HPDE6-E6E7 (cell line): ENCODE data around the gene LAMA3.

Experiments used
- DNase-seq: peaks from one replicate; pipeline ENCODE4 v3.0.0; 2011; ENCODE audit warnings: missing footprints; ENCODE audit errors: extremely low spot score

LAMA3 gene

GRCh38 chr18:23875966-23876895 lies 187.0 kb downstream of the LAMA3 start:
- DNase-seq, result no peak

- no peak for DNase-seq
Measured at GRCh38 chr18:23876921-23877320, 187.7 kb downstream of the LAMA3 start.

GRCh38 chr18:23877371-23877770 lies 188.1 kb downstream of the LAMA3 start:
- no peak for DNase-seq

- DNase-seq, result no peak
Measured at GRCh38 chr18:23878336-23878900, 189.2 kb downstream of the LAMA3 start.

- DNase-seq, result no peak
Measured at GRCh38 chr18:23879126-23879525, 189.9 kb downstream of the LAMA3 start.

GRCh38 chr18:23879544-23879943 lies 190.3 kb downstream of the LAMA3 start:
- no peak for DNase-seq

- DNase-seq, result no peak
Measured at GRCh38 chr18:23879966-23880565, 190.8 kb downstream of the LAMA3 start.

GRCh38 chr18:23880931-23881617 lies 191.8 kb downstream of the LAMA3 start:
- no peak for DNase-seq

GRCh38 chr18:23881778-23882177 lies 192.5 kb downstream of the LAMA3 start:
- no peak for DNase-seq

- no peak for DNase-seq
Measured at GRCh38 chr18:23882616-23883276, 193.5 kb downstream of the LAMA3 start.

- peak; percentile 35 for DNase-seq
Measured at GRCh38 chr18:23883277-23883790, 194.1 kb downstream of the LAMA3 start.

- DNase-seq, result no peak
Measured at GRCh38 chr18:23884681-23885375, 195.6 kb downstream of the LAMA3 start.

- DNase-seq, result no peak
Measured at GRCh38 chr18:23885750-23886149, 196.5 kb downstream of the LAMA3 start.

- no peak for DNase-seq
Measured at GRCh38 chr18:23887035-23887434, 197.8 kb downstream of the LAMA3 start.

GRCh38 chr18:23887493-23887892 lies 198.2 kb downstream of the LAMA3 start:
- no peak for DNase-seq

GRCh38 chr18:23888881-23889280 lies 199.6 kb downstream of the LAMA3 start:
- no peak for DNase-seq

- DNase-seq, result no peak
Measured at GRCh38 chr18:23889907-23890306, 200.7 kb downstream of the LAMA3 start.

GRCh38 chr18:23890589-23890988 lies 201.3 kb downstream of the LAMA3 start:
- no peak for DNase-seq

- no peak for DNase-seq
Measured at GRCh38 chr18:23893653-23894052, 204.4 kb downstream of the LAMA3 start.

GRCh38 chr18:23894661-23895175 lies 205.5 kb downstream of the LAMA3 start:
- no peak for DNase-seq

- no peak for DNase-seq
Measured at GRCh38 chr18:23897291-23897690, 208.0 kb downstream of the LAMA3 start.
